ENCODE data around the gene INPP4A. TPM values are rescaled to one million over a fixed set of nuclear protein-coding genes. Genes with fewer than 3 reads are reported as not detected.
A peak's percentile ranks its signal among the peaks of the same experiment; 100 is the strongest.

Gene INPP4A
- total and polyA plus RNA-seq, 2 donors (not counting 3 experiments of a cell fraction or from before 2014, with no cell fraction given): 14.9 to 28.8 TPM

DNA sequence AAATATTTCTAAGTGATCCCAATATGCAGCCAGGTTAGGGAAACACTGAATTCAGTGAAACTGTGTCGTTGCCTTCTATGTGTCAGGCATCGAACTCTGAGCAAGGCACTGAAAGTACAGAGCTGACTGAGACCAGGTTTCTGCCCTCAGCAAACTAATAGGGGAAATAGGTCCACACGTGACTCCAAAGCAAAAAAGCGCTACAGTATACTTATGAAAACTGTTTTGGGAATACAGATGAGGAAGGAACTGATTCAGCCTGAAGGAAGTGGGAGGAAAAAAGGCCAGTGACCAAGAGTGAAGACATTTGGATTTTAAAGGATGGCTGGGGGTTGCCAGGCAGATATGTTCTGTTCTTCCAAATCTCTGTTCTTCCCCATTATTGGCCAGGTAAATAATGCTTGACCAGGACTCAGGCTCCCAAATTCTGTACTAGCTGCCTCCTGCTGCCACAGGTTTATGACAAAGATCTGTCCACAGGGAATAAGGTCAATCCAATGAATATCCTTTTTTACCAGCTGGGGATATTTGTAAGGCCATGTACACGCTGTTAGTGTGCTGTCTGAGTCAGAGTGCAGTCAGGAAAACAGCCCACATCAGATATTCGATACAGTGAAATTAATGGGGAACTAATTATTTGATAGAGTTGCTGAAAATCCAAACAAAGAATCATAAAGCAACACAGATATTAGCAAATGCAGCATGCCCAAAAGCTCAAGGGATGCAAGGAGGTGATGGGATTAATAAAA is 24.5 kb upstream of the INPP4A start:
- Histone ChIP-seq H3K4me2 (ENCODE audit: insufficient read depth, low read length) (peak overlapping the region; percentile 67), H3K9ac (replicated peaks; ENCODE audit: extremely low read depth, insufficient read depth, low read length) (peak overlapping the region; percentile 15), H4K20me1 (replicated peaks; ENCODE audit: control insufficient read depth, extremely low read depth, insufficient read depth, low read length) (no peaks in the 10 kb centered on the region), H3K4me1 (ENCODE audit: control insufficient read depth, extremely low read depth, insufficient read depth, low read length) (peaks cover 23% of the 10 kb centered on the region), H3K27ac (ENCODE audit: insufficient read depth, low read depth, low read length) (peak overlapping the region; percentile 56), H3K36me3 (ENCODE audit: control insufficient read depth in 2 of 2, extremely low read depth in 1 of 2, insufficient read depth in 2 of 2, low read length in 2 of 2) (no peaks in the 10 kb centered on the region), H3K27me3 (ENCODE audit: control insufficient read depth in 2 of 2, insufficient read depth in 2 of 2, low read length in 2 of 2) (no peaks in the 10 kb centered on the region), H3K4me3 (replicated peaks in 1 of 3; ENCODE audit: insufficient read depth in 1 of 3, low read depth in 1 of 3, low read length in 3 of 3) (peak overlapping the region in 1 of 3 experiments; percentile 18), H3K9me3 (replicated peaks; ENCODE audit: control insufficient read depth, insufficient read depth, low read length) (no peaks in the 10 kb centered on the region), H3K79me2 (ENCODE audit: control insufficient read depth, insufficient read depth, low read length) (no peaks in the 10 kb centered on the region), H3K9me1 (replicated peaks; ENCODE audit: control insufficient read depth, extremely low read depth, insufficient read depth, low read length) (no peaks in the 10 kb centered on the region), H2AFZ (ENCODE audit: low read depth, low read length) (peak overlapping the region; percentile 22)
- CTCF ChIA-PET: interaction anchor here (0.9 to 1.6 kb wide), 7 partner anchors 14 to 720 kb away, joined by 3 to 4 read pairs (median 3); no protein-coding TSS in a partner anchor
- intact Hi-C loops (cut with micrococcal nuclease): loop anchor here (2.0 kb wide), 1 partner anchor 25 kb away; the partner anchor contains the start of gene INPP4A
- TF ChIP-seq CTCF (IDR thresholded peaks at IDR 0.05; ENCODE audit: extremely low read depth in 1 of 2, insufficient read depth in 1 of 2, low read depth in 1 of 2, low read length in 2 of 2) (no peak), JUN (IDR thresholded peaks at IDR 0.05; ENCODE audit: borderline replicate concordance, insufficient read depth, insufficient read length, low read depth) (peak; percentile 78), MYC (IDR thresholded peaks at IDR 0.05; ENCODE audit: low read depth, low read length) (no peak), GATA2 (IDR thresholded peaks at IDR 0.05; ENCODE audit: insufficient read depth, insufficient read length, low read depth, low read length) (peak; percentile 46), MAX (IDR thresholded peaks at IDR 0.05; ENCODE audit: insufficient read depth, insufficient read length) (peak; percentile 81), POLR2AphosphoS5 (IDR thresholded peaks at IDR 0.05; ENCODE audit: insufficient read depth, low read depth, low read length) (peak; percentile 71), FOS (IDR thresholded peaks at IDR 0.05; ENCODE audit: borderline replicate concordance, insufficient read depth, low read length) (peak; percentile 56), POLR2A (IDR thresholded peaks at IDR 0.05; ENCODE audit: low read depth, low read length) (peak; percentile 57)
- dilution Hi-C loops (cut with MboI; ENCODE audit: extremely low pct_ligation_motif_present, low sequenced_read_pairs): no loop called here
- FAIRE-seq (peak; percentile 92), DNase-seq (ENCODE audit: low read depth, low spot score) (peak; percentile 86)
- POLR2A ChIA-PET: interaction anchor here (0.6 kb wide), 1 partner anchor 24 kb away, joined by 3 read pairs; the partner anchor contains the start of gene INPP4A
- TSS peak; percentile 99 for BruUV-seq (replicated peaks)

Data from endothelial cell of umbilical vein (primary cell).